Astrocyte (in vitro differentiated cells and primary cell): ENCODE measurements around the gene DEFB125. TPM values are rescaled to one million over a fixed set of nuclear protein-coding genes. Genes with fewer than 3 reads are reported as not detected.

ENCODE experiments used
- DNase-seq: peaks from one replicate; pipeline ENCODE4 v3.0.0-alpha.2; 2010; ENCODE audit warnings: low read depth
- FAIRE-seq: peaks from 2 replicates; lab custom pipeline; 2011; peaks lifted over from hg19 to GRCh38; lab: Jason Lieb, UNC
- H2AFZ ChIP-seq: 2 replicates; pipeline ENCODE4 v1.6.0; 2012; ENCODE audit warnings: low read depth, low read length, inconsistent platforms
- H3K27ac ChIP-seq: 2 replicates; pipeline ENCODE4 v1.5.1; 2011; ENCODE audit warnings: low read depth, low read length, inconsistent platforms
- H3K27me3 ChIP-seq: 2 replicates; pipeline ENCODE4 v1.6.0; 2011; ENCODE audit warnings: low read length, inconsistent platforms; ENCODE audit not compliant: insufficient read depth
- H3K36me3 ChIP-seq: 2 replicates; pipeline ENCODE4 v1.5.1; 2011; ENCODE audit warnings: low read length, inconsistent platforms; ENCODE audit not compliant: insufficient read depth
- H3K4me1 ChIP-seq: 2 replicates; pipeline ENCODE4 v1.5.1; 2011; ENCODE audit warnings: low read length, inconsistent platforms; ENCODE audit not compliant: insufficient read depth
- H3K4me2 ChIP-seq: 2 replicates; pipeline ENCODE4 v1.6.0; 2012; ENCODE audit warnings: low read length, inconsistent platforms
- H3K4me3 ChIP-seq: 2 replicates; pipeline ENCODE4 v1.5.1; 2011; ENCODE audit warnings: low read depth, mild to moderate bottlenecking, low read length, inconsistent platforms; ENCODE audit not compliant: insufficient read depth
- H3K79me2 ChIP-seq: 2 replicates; pipeline ENCODE4 v1.6.0; 2012; ENCODE audit warnings: mild to moderate bottlenecking, low read length, inconsistent platforms; ENCODE audit not compliant: insufficient read depth
- H3K9ac ChIP-seq: 2 replicates; pipeline ENCODE4 v1.6.0; 2012; ENCODE audit warnings: mild to moderate bottlenecking, low read length, inconsistent platforms
- H3K9me3 ChIP-seq: 2 replicates; pipeline ENCODE4 v1.5.1; 2012; ENCODE audit warnings: low read depth, mild to moderate bottlenecking, low read length, inconsistent platforms; ENCODE audit not compliant: insufficient read depth
- H4K20me1 ChIP-seq: 2 replicates; pipeline ENCODE4 v1.6.0; 2012; ENCODE audit warnings: low read length, inconsistent platforms; ENCODE audit not compliant: insufficient read depth
- H3K27ac Mint-ChIP-seq: one replicate; pipeline ENCODE4 v1.8.0; 2021; ENCODE audit warnings: mild to moderate bottlenecking, mixed read lengths; ENCODE audit not compliant: unreplicated experiment
- H3K27me3 Mint-ChIP-seq: one replicate; pipeline ENCODE4 v1.8.0; 2021; ENCODE audit warnings: low read depth, mixed read lengths; ENCODE audit not compliant: unreplicated experiment
- H3K36me3 Mint-ChIP-seq: one replicate; pipeline ENCODE4 v1.8.0; 2021; ENCODE audit warnings: low read depth, mixed read lengths; ENCODE audit not compliant: unreplicated experiment
- H3K4me1 Mint-ChIP-seq: one replicate; pipeline ENCODE4 v1.8.0; 2021; ENCODE audit warnings: low read depth, mixed read lengths; ENCODE audit not compliant: unreplicated experiment
- H3K4me3 Mint-ChIP-seq: one replicate; pipeline ENCODE4 v1.8.0; 2021; ENCODE audit warnings: mild to moderate bottlenecking, moderate library complexity, mixed read lengths; ENCODE audit not compliant: unreplicated experiment
- H3K9me3 Mint-ChIP-seq: one replicate; pipeline ENCODE4 v1.8.0; 2021; ENCODE audit warnings: mild to moderate bottlenecking, mixed read lengths; ENCODE audit not compliant: unreplicated experiment
- EZH2 ChIP-seq: IDR thresholded peaks from 2 replicates; pipeline ENCODE4 v1.6.1; 2012; ENCODE audit warnings: mild to moderate bottlenecking, low read length, inconsistent platforms; ENCODE audit not compliant: insufficient read depth
- total RNA-seq: library from RNA; stranded (reverse); gene quantifications from 2 replicates; pipeline ENCODE4 v1.2.1, GENCODE V29; 2021
- TF ChIP-seq, protein P1 (sequence below): IDR thresholded peaks from 2 replicates; pipeline ENCODE4 v1.5.1; 2011; ENCODE audit warnings: low read depth, mild to moderate bottlenecking, inconsistent platforms, low read length, moderate library complexity; ENCODE audit not compliant: insufficient read depth

Gene DEFB125
- total RNA-seq, 1 donor from 2014 or later, result not detected

DNA sequence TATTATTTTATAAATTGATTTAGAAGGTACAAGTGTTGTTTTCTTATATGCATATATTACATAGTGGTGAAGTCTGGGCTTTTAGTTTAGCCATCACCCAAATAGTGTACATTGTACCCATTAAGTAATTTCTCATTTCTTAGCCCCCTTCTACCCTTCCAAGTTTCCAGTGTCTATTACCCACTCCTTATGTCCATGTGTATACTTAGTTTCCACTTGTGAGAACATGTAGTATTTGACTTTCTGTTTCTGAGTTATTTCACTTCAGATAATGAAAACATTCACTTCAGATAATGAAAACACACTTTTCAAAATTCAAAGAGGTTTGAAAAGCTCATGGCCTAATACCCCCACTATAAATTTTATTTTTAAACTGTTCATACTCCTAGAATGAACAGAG is 14.5 kb downstream of the DEFB125 start:
- no peak for DNase-seq

DNA sequence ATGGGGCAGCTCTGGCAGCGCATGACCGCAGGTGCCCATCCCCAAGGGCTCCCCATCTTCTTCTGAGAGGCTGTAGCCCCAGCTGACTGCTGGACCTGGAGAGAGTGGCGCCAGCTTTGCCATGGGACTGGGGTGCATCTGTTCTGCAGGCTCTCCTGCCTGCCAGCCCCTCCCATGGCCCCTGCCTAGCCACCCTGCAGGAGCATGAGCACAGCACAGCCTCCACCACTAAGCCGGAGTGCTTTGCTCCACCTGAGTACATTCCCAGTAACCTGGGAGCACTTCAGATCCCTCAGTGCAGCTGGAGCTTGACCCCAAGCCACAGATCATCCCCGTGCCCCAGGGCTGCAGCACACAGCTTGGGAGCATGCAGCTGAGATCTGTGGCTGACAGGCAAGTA is 16.0 kb downstream of the DEFB125 start:
- H3K36me3 Mint-ChIP-seq, result no peaks in the 10 kb centered on the region
- no peak overlapping the region for H3K27ac Mint-ChIP-seq
- no peaks in the 10 kb centered on the region for H3K79me2 ChIP-seq
- TF ChIP-seq EZH2, result no peak
- TF ChIP-seq, protein P1, sequence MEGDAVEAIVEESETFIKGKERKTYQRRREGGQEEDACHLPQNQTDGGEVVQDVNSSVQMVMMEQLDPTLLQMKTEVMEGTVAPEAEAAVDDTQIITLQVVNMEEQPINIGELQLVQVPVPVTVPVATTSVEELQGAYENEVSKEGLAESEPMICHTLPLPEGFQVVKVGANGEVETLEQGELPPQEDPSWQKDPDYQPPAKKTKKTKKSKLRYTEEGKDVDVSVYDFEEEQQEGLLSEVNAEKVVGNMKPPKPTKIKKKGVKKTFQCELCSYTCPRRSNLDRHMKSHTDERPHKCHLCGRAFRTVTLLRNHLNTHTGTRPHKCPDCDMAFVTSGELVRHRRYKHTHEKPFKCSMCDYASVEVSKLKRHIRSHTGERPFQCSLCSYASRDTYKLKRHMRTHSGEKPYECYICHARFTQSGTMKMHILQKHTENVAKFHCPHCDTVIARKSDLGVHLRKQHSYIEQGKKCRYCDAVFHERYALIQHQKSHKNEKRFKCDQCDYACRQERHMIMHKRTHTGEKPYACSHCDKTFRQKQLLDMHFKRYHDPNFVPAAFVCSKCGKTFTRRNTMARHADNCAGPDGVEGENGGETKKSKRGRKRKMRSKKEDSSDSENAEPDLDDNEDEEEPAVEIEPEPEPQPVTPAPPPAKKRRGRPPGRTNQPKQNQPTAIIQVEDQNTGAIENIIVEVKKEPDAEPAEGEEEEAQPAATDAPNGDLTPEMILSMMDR, result no peak
- H3K4me2 ChIP-seq, result no peak overlapping the region
- H3K36me3 ChIP-seq, result no peaks in the 10 kb centered on the region
- no peaks in the 10 kb centered on the region for H3K9me3 ChIP-seq
- H3K4me1 ChIP-seq, result no peaks in the 10 kb centered on the region
- no peaks in the 10 kb centered on the region for H4K20me1 ChIP-seq
- H3K4me1 Mint-ChIP-seq, result no peaks in the 10 kb centered on the region
- no peak overlapping the region for H3K27ac ChIP-seq
- no peak overlapping the region for H3K9ac ChIP-seq
- DNase-seq, result no peak
- H3K27me3 Mint-ChIP-seq, result peaks cover 23% of the 10 kb centered on the region
- H3K27me3 ChIP-seq, result no peaks in the 10 kb centered on the region
- H3K4me3 Mint-ChIP-seq, result no peak overlapping the region
- no peak overlapping the region for H2AFZ ChIP-seq
- no peak for FAIRE-seq
- no peaks in the 10 kb centered on the region for H3K9me3 Mint-ChIP-seq
- H3K4me3 ChIP-seq, result no peak overlapping the region

More for the DNA sequence above, 14.5 kb downstream of the DEFB125 start:
- no peaks in the 10 kb centered on the region for H3K79me2 ChIP-seq
- no peak for FAIRE-seq
- H3K4me1 ChIP-seq, result no peaks in the 10 kb centered on the region
- no peak overlapping the region for H3K4me2 ChIP-seq
- Mint-ChIP-seq H3K4me1 (no peaks in the 10 kb centered on the region), H3K27me3 (peaks cover 30% of the 10 kb centered on the region), H3K36me3 (no peaks in the 10 kb centered on the region), H3K4me3 (no peak overlapping the region), H3K9me3 (no peaks in the 10 kb centered on the region), H3K27ac (no peak overlapping the region)
- H3K9ac ChIP-seq, result no peak overlapping the region
- no peak overlapping the region for H3K4me3 ChIP-seq
- no peaks in the 10 kb centered on the region for H3K9me3 ChIP-seq
- no peaks in the 10 kb centered on the region for H3K36me3 ChIP-seq
- TF ChIP-seq EZH2, result no peak
- TF ChIP-seq, protein P1, result no peak
- H2AFZ ChIP-seq, result no peak overlapping the region
- H3K27ac ChIP-seq, result no peak overlapping the region
- H3K27me3 ChIP-seq, result no peaks in the 10 kb centered on the region
- H4K20me1 ChIP-seq, result no peaks in the 10 kb centered on the region

DNA sequence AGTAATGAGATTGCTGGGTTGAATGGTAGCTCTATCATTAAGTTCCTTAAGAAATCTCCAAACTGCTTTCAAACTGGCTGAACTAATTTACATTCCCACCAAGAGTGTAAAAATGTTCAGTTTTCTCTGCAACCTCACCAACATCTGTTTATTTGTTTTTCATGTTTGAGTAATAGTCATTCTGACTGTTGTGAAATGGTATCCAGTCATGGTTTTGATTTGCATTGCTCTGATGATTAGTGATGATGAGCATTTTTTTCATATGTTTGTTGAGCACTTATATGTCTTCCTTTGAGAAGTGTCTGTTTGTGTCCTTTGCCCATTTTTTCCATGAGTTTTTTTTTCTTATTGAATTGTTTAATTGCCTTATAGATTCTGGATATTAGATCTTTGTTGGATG is 24.9 kb downstream of the DEFB125 start:
- Histone ChIP-seq H2AFZ (no peak overlapping the region), H3K9ac (no peak overlapping the region), H3K4me2 (no peak overlapping the region), H3K4me3 (no peak overlapping the region), H3K36me3 (no peaks in the 10 kb centered on the region), H3K9me3 (peaks cover 6% of the 10 kb centered on the region), H3K27ac (no peak overlapping the region), H3K79me2 (no peaks in the 10 kb centered on the region), H3K27me3 (no peaks in the 10 kb centered on the region), H4K20me1 (no peaks in the 10 kb centered on the region), H3K4me1 (no peaks in the 10 kb centered on the region)
- no peaks in the 10 kb centered on the region for H3K9me3 Mint-ChIP-seq
- DNase-seq, result no peak
- no peak for FAIRE-seq
- peaks cover 2% of the 10 kb centered on the region for H3K27me3 Mint-ChIP-seq
- no peak overlapping the region for H3K4me3 Mint-ChIP-seq
- H3K27ac Mint-ChIP-seq, result no peak overlapping the region
- TF ChIP-seq, protein P1, result no peak
- no peak for TF ChIP-seq EZH2
- no peaks in the 10 kb centered on the region for H3K36me3 Mint-ChIP-seq
- no peaks in the 10 kb centered on the region for H3K4me1 Mint-ChIP-seq
